ENCODE results near the gene DAPL1. TPM values are rescaled to one million over a fixed set of nuclear protein-coding genes. Genes with fewer than 3 reads are reported as not detected.

Gene DAPL1
- total and polyA plus RNA-seq, 10 of the 15 experiments (the other 5 are each of a cell fraction or from before 2014, with no cell fraction given): not detected

GRCh38 chr2:158826965-158827364 is 31.8 kb downstream of the DAPL1 start (continued):
- TF ChIP-seq ATF2 (IDR thresholded peaks at IDR 0.05; ENCODE audit: low read length) (no peak), SRF (IDR thresholded peaks at IDR 0.05; ENCODE audit: low read depth in 2 of 2, low read length in 2 of 2) (no peak), MTA2 (IDR thresholded peaks at IDR 0.05; ENCODE audit: low read depth) (no peak), MEF2A (IDR thresholded peaks at IDR 0.05; ENCODE audit: insufficient read depth, low read depth, low read length) (no peak), NFYB (IDR thresholded peaks at IDR 0.05; ENCODE audit: insufficient read depth, low read depth, low read length) (no peak), KDM1A (IDR thresholded peaks at IDR 0.05; ENCODE audit: borderline replicate concordance) (no peak)

GRCh38 chr2:158828378-158829164 is 33.5 kb downstream of the DAPL1 start:
- Histone ChIP-seq H3K4me1 (ENCODE audit: control insufficient read depth, insufficient read depth, low read length) (no peaks in the 10 kb centered on the region), H3K36me3 (ENCODE audit: control insufficient read depth in 2 of 2, insufficient read depth in 2 of 2, low read length in 1 of 2) (no peaks in the 10 kb centered on the region), H3K9me3 (replicated peaks; ENCODE audit: control insufficient read depth, insufficient read depth, low read length) (no peaks in the 10 kb centered on the region), H4K20me1 (ENCODE audit: control insufficient read depth, insufficient read depth) (no peaks in the 10 kb centered on the region), H3K27ac (ENCODE audit: control insufficient read depth, insufficient read depth) (no peak overlapping the region), H3K4me3 (no peak overlapping the region), H3K9ac (ENCODE audit: control insufficient read depth, insufficient read depth, low read length) (no peak overlapping the region), H2AFZ (ENCODE audit: control insufficient read depth, low read depth, low read length) (no peak overlapping the region), H3K4me2 (ENCODE audit: control insufficient read depth, insufficient read depth) (no peak overlapping the region), H3K27me3 (replicated peaks in 1 of 2; ENCODE audit: control insufficient read depth in 2 of 2, insufficient read depth in 2 of 2, low read length in 1 of 2) (no peaks in the 10 kb centered on the region; a peak in 1 of 4 replicates), H3K79me2 (ENCODE audit: control insufficient read depth, insufficient read depth, low read length) (no peaks in the 10 kb centered on the region)
- 57% methylated on average over 4 of the region's 4 CpGs for WGBS (ENCODE audit: insufficient coverage, insufficient replicate concordance, low lambda C conversion rate, missing lambda C conversion rate)
- ChIA-PET RAD21 (ENCODE audit: unreplicated experiment) (no interaction called here), SMC1A (ENCODE audit: uncharacterized antibody, unreplicated experiment) (no interaction called here), CTCF (interaction anchor here (0.6 to 0.7 kb wide), 2 partner anchors 27 to 223 kb away, joined by 3 read pairs; no protein-coding TSS in a partner anchor), POLR2A (no interaction called here)
- FAIRE-seq (no peak), DNase-seq (ENCODE audit: low read depth, low spot score) (no peak), ATAC-seq (no peak)
- no TSS peak for BruUV-seq (replicated peaks)
- intact Hi-C loops (cut with micrococcal nuclease; ENCODE audit: unreplicated experiment) (no loop called here), in situ Hi-C loops (cut with MboI) (no loop called here)
- TF ChIP-seq MTA3 (IDR thresholded peaks at IDR 0.05; ENCODE audit: borderline replicate concordance, low read length) (no peak), MYB (IDR thresholded peaks at IDR 0.05; ENCODE audit: borderline replicate concordance, low read depth, low read length) (no peak), SREBF2 (IDR thresholded peaks at IDR 0.05; ENCODE audit: low read length) (no peak), GABPA (IDR thresholded peaks at IDR 0.05; ENCODE audit: low read depth) (no peak), ZNF592 (IDR thresholded peaks at IDR 0.05) (no peak), TCF3 (IDR thresholded peaks at IDR 0.05; ENCODE audit: borderline replicate concordance, insufficient read depth, low read depth, low read length) (no peak), CHD4 (IDR thresholded peaks at IDR 0.05) (no peak), E4F1 (IDR thresholded peaks at IDR 0.05; ENCODE audit: borderline replicate concordance, partially characterized antibody) (no peak), SIX5 (IDR thresholded peaks at IDR 0.05; ENCODE audit: low read depth, low read length, severe bottlenecking) (no peak)

Data from GM12878 (cell line).